ENCODE measurements around the gene ONECUT1. TPM values are rescaled to one million over a fixed set of nuclear protein-coding genes. Genes with fewer than 3 reads are reported as not detected.

ONECUT1 gene
- total and polyA plus RNA-seq, 10 donors: not detected

DNA sequence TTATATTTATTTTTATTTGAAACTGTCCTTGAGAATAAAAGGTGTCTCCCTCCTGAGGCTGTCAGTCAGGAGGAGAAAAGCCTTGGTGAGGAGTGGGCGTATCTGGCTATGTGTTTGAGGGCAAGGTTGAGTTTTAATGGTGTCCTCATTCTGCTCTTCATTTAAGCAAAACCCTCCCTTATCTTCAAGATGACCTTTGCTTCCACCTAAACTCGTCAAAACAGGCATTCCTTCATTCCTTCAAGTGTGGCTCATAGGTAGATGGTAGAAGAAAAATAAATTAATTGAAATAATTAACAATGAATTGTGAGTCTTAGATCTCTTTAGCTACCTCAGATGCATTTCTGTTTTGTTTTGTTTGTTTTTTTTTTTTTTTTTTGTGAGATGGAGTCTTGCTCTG is 71.6 kb downstream of the ONECUT1 start:
- Histone ChIP-seq H3K36me3 (no peaks in the 10 kb centered on the region), H3K27ac (no peak overlapping the region), H3K27me3 (replicated peaks in 1 of 7) (no peaks in the 10 kb centered on the region), H3K4me1 (no peaks in the 10 kb centered on the region), H3K9me3 (no peaks in the 10 kb centered on the region), H3K4me3 (no peak overlapping the region)
- 71 to 85% (median 82%) methylated on average over 2 of the region's 2 CpGs for WGBS, 5 donors
- intact Hi-C loops (cut with DNase I; ENCODE audit: low total_unique reads): no loop called here
- TF ChIP-seq, protein P1, sequence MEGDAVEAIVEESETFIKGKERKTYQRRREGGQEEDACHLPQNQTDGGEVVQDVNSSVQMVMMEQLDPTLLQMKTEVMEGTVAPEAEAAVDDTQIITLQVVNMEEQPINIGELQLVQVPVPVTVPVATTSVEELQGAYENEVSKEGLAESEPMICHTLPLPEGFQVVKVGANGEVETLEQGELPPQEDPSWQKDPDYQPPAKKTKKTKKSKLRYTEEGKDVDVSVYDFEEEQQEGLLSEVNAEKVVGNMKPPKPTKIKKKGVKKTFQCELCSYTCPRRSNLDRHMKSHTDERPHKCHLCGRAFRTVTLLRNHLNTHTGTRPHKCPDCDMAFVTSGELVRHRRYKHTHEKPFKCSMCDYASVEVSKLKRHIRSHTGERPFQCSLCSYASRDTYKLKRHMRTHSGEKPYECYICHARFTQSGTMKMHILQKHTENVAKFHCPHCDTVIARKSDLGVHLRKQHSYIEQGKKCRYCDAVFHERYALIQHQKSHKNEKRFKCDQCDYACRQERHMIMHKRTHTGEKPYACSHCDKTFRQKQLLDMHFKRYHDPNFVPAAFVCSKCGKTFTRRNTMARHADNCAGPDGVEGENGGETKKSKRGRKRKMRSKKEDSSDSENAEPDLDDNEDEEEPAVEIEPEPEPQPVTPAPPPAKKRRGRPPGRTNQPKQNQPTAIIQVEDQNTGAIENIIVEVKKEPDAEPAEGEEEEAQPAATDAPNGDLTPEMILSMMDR (IDR thresholded peaks at IDR 0.05 in 8 of 11, conservative IDR thresholded peaks at IDR 0.05 in 3 of 11): no peak
- no peak for TF ChIP-seq POLR2AphosphoS5 (IDR thresholded peaks at IDR 0.05)
- no peak for TF ChIP-seq POLR2A (IDR thresholded peaks at IDR 0.05)
- DNase-seq: no peak

DNA sequence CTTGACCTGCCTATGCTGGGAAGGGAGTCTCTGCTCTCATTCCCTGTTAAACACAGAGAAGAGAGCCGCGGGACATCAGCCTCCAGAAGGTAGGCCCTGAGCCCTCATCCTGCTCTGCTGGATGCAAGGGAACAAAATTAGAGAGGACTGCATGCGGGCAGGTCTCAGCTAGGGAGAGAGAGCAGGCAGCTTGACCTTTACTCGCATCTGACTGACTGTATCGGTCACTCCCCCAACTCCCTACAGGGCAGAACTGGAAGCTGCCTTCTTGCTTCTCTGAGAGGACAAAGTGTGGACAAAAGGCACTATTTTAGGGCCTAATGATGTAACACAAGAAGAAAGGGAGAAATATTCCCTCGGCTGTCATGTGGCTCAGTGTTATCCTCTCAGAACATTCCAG is 72.2 kb downstream of the ONECUT1 start:
- H3K9me3 ChIP-seq: no peaks in the 10 kb centered on the region
- 88 to 95% (median 92%) methylated on average over 6 of the region's 6 CpGs for WGBS, 5 donors
- H3K27me3 ChIP-seq (replicated peaks in 1 of 7): no peaks in the 10 kb centered on the region
- no peaks in the 10 kb centered on the region for H3K36me3 ChIP-seq
- no peak for DNase-seq
- no peak for TF ChIP-seq POLR2A (IDR thresholded peaks at IDR 0.05)
- TF ChIP-seq, protein P1 (IDR thresholded peaks at IDR 0.05 in 8 of 11, conservative IDR thresholded peaks at IDR 0.05 in 3 of 11): no peak
- TF ChIP-seq POLR2AphosphoS5 (IDR thresholded peaks at IDR 0.05): no peak
- H3K27ac ChIP-seq: no peak overlapping the region
- no peak overlapping the region for H3K4me3 ChIP-seq
- intact Hi-C loops (cut with DNase I; ENCODE audit: low total_unique reads): no loop called here
- H3K4me1 ChIP-seq: no peaks in the 10 kb centered on the region

DNA sequence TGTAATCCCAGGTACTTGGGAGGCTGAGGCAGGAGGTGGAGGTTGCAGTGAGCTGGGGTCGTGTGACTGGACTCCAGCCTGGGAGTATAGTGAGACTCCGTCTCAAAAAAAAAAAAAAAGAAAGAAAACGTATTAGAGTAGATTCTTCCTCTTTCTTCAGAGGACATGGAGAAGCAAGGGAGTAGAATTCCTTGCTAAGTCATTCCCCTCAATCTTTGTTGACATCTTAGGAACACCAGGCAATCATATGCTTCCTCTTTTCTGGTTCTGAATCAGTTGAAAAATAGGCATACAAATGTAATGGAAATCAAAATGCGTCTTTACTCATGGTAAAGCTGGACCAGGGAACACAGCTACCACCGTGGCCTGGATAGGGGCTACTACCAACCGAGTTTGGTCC is 72.7 kb downstream of the ONECUT1 start:
- Histone ChIP-seq H3K36me3 (no peaks in the 10 kb centered on the region), H3K27me3 (replicated peaks in 1 of 7) (no peaks in the 10 kb centered on the region), H3K9me3 (no peaks in the 10 kb centered on the region), H3K4me3 (no peak overlapping the region), H3K4me1 (no peaks in the 10 kb centered on the region), H3K27ac (no peak overlapping the region)
- TF ChIP-seq POLR2AphosphoS5 (IDR thresholded peaks at IDR 0.05): no peak
- TF ChIP-seq, protein P1 (IDR thresholded peaks at IDR 0.05 in 8 of 11, conservative IDR thresholded peaks at IDR 0.05 in 3 of 11): no peak
- no peak for TF ChIP-seq POLR2A (IDR thresholded peaks at IDR 0.05)
- intact Hi-C loops (cut with DNase I; ENCODE audit: low total_unique reads): no loop called here
- 60 to 79% (median 73%) methylated on average over 6 of the region's 6 CpGs for WGBS, 5 donors
- DNase-seq: no peak

DNA sequence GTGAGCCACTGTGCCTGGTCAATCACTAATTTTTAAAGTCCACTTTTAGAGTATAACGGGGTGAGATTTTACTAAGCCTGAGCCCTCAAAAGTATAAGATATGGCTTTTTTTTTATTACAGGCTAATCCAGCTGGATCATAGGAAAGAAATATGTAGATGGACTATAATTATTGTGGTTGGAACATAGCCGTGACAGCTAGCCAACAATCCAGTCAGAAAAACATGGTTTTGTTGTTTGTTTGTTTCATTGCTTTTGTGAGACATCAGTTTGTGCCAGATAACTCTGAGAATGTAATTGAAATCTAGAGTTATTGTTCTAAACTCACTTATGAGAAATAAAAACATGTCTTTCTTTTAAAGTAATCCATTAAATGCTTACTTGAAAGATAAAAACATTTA is 73.6 kb downstream of the ONECUT1 start:
- Histone ChIP-seq H3K27ac (no peak overlapping the region), H3K27me3 (replicated peaks in 1 of 7) (no peaks in the 10 kb centered on the region), H3K9me3 (no peaks in the 10 kb centered on the region), H3K36me3 (no peaks in the 10 kb centered on the region), H3K4me1 (no peaks in the 10 kb centered on the region), H3K4me3 (no peak overlapping the region)
- intact Hi-C loops (cut with DNase I; ENCODE audit: low total_unique reads): no loop called here
- WGBS, 5 donors: 65 to 98% (median 82%) methylated on average over 2 of the region's 2 CpGs
- TF ChIP-seq POLR2A (IDR thresholded peaks at IDR 0.05) (no peak), POLR2AphosphoS5 (IDR thresholded peaks at IDR 0.05) (no peak)
- TF ChIP-seq, protein P1 (IDR thresholded peaks at IDR 0.05 in 8 of 11, conservative IDR thresholded peaks at IDR 0.05 in 3 of 11): no peak
- DNase-seq: no peak
